ENCODE results near the gene SMCO1.
"Not testable (repeated sequence)": the region's sequence is repeated elsewhere in the genome, so short reads cannot be mapped to it uniquely, and the experiment has no call there.

Gene SMCO1

DNA sequence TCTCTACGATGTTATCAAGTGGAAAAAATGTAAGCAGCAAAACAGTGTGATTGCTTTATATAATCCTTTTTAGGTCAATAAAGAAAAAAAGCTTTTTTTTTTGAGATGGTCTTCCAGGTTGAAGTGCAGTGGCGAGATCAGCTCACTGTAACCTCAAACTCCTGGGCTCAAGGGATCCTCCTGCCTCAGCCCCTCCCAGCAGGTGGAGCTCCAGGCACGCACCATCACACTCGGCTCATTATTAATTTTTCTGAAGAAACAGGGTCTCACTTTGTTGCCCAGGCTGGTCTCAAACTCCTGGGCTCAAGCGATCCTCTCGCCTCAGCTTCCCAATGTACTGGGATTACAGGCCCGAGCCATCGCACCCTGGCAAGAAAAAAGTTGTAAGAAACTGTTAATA is 28.9 kb downstream of the SMCO1 start:
- peak; percentile 73 for DNase-seq

DNA sequence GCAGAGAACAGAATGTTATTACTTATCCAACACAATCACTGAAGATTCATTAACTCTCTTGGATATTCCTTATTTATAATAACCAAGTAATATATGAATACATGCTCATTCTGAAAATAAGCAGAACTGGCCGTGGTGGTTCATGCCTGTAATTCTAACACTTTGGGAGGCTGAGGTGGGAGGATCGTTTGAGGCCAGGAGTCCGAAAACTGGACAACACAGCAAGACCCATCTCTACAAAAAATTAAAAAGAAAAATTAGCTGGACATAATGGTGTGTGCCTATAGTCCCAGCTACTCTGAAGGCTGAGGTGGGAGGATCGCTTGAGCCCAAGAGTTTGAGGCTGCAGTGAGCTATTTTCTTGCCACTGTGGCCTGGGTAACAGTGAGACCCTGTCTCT is 37.5 kb downstream of the SMCO1 start:
- no peak for DNase-seq

DNA sequence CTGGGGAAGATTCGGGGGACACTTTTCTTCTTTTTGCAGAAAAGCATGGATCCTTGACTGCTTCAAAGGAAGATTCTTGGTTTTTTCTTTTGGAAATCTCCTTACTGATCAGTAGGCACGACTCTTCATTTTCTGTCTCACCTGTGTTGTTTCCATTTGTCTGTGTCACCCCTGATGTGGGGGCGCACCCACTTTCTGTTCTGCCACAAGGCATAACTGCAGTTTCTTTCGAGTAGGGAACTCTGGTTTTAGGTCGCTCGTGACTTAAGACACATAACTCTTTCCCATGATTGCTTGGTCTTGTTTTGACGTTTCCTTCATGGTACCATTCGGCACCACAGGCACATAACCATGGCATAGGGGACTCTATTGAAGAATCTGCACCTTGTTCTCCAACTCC is 42.9 kb downstream of the SMCO1 start:
- no peak for DNase-seq

DNA sequence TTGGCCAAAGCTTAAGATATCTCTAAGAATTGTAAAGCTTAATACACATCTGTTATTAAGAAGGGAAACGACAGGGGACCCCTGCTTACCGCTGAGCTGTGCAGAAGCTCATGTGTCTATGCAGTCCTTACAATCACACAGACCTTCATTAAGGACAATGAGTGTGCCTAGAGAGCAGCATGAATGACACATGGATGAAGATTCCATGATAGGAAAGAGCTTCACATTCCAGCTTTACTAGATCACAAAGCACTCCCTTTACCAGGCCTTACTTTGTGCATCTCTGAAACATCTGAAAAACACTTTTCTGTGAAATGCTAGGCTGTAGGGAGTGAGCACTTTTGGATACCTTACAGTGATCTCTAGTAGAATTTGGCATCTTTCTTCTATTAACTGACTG is 43.6 kb downstream of the SMCO1 start:
- no peak for DNase-seq

DNA sequence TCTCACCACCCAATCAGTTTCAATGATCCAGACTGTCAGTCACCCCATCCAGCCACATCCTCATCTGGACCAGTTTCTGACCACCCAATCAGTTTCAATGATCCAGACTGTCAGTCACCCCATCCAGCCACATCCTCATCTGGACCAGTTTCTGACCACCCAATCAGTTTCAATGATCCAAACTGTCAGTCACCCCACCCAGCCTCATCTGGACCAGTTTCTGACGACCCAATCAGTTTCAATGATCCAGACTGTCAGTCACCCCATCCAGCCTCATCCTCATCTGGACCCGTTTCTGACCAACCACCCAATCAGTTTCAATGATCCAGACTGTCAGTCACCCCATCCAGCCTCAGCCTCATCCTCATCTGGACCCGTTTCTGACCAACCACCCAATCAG is 45.0 kb downstream of the SMCO1 start:
- not testable (repeated sequence) for DNase-seq

DNA sequence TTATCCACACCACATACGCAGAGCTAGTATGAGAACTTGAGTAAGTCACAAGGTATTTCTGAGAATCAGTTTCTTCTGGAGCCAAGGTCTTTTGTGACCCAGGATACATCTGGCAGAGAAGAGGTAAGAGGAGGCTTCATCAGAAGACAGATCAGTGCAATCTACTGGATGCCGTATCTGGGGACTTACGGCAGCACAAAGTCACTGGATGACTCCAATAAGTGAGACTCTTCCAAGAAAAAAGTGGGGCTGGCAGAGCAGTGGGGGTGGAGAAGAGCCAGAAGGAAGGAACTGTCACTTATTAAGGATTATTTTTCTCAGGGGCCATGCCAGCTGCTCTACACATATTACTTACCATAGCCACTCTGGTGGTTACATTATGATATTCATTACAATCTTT is 51.3 kb downstream of the SMCO1 start:
- DNase-seq, result no peak

DNA sequence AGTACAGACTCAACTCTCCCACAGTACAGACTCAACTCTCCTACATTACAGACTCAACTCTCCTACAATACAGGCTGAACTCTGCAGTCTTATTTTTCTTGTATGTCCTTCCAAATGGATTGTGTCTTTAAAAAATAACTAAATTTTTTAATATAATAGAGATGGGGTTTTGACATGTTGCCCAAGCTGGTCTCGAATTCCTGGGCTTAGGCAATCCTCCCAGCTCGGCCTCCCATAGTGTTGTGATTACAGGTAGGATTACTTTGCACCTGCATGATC is 51.7 kb downstream of the SMCO1 start:
- DNase-seq, result no peak

DNA sequence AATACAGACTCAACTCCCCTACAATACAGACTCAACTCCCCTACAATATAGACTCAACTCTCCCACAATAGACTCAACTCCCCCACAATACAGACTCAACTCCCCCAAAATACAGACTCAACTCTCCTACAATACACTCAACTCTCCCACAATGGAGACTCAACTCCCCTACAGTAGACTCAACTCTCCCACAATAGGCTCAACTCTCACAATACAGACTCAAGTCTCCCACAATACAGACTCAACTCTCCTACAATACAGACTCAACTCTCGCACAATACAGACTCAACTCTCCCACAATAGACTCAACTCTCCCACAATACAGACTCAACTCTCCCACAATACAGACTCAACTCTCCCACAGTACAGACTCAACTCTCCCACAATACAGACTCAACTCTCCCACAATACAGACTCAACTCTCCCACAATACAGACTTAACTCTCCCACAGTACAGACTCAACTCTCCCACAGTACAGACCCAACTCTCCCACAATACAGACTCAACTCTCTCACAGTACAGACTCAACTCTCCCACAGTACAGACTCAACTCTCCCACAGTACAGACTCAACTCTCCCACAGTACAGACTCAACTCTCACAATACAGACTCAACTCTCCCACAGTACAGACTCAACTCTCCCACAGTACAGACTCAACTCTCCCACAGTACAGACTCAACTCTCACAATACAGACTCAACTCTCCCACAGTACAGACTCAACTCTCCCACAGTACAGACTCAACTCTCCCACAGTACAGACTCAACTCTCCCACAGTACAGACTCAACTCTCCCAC is 52.3 kb downstream of the SMCO1 start:
- not testable (repeated sequence) for DNase-seq

DNA sequence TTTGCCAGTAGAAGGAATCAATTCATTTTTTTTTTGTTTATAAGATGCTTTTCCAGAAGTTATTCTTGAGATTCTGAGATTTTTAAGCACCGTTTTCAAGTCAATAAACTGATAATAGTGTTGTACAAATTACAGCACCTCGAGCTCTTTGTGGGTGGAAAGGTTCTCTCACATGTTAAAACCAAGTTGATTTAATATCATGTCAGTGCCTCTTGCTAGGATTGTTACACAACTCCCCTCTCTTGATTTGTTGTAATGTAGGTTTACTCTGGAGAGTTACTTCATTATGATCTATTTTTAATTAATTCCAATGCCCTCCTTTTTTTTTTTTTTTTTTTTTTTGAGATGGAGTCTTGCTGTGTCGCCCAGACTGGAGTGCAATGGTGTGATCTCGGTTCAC is 57.1 kb downstream of the SMCO1 start:
- no peak for DNase-seq

DNA sequence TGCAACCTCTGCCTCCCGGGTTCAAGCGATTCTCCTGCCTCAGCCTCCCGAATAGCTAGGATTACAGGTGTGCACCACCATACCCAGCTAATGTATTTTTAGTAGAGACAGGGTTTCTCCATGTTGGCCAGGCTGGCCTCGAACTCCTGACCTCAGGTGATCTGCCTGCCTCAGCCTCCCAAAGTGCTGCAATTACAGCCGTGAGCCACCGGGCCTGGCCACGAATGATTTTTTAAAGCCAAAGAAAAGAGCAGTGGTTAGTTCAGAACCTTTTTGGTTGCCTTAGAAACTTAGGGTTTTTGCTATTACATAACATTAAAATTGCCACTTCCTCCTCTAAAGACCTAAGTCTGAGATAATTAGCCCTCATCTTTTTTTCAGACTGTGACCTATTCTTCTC is 57.7 kb downstream of the SMCO1 start:
- not testable (repeated sequence) for DNase-seq

All from activated effector memory CD4-positive, alpha-beta T cell treated with anti-CD3 and anti-CD28 coated beads, Interleukin-2, amount 50 U/mL, for 16 hours (primary cell).